ENCODE results near the gene LMO7. TPM values are rescaled to one million over a fixed set of nuclear protein-coding genes. Genes with fewer than 3 reads are reported as not detected.
"Not testable (repeated sequence)": the region's sequence is repeated elsewhere in the genome, so short reads cannot be mapped to it uniquely, and the experiment has no call there.

Gene LMO7
- polyA plus RNA-seq, 1 donor: 149 TPM

- peaks cover 3% of the 10 kb centered on the region for H3K4me1 ChIP-seq (ENCODE audit: control insufficient read depth, insufficient read depth, low read length)
- no peaks in the 10 kb centered on the region for H3K36me3 ChIP-seq (ENCODE audit: control insufficient read depth, insufficient read depth, low read length)
- H3K27me3 ChIP-seq (ENCODE audit: control insufficient read depth, insufficient read depth, low read length): no peaks in the 10 kb centered on the region
- no CpG with 5 or more reads among the region's 1 CpG for WGBS (ENCODE audit: insufficient coverage, low lambda C conversion rate)
- no peak for DNase-seq
- H3K9me3 ChIP-seq (ENCODE audit: control insufficient read depth, low read depth, low read length): no peaks in the 10 kb centered on the region
- H3K4me3 ChIP-seq (ENCODE audit: low read length): no peak overlapping the region
- H3K27ac ChIP-seq (ENCODE audit: low read length): no peak overlapping the region
These were observed 30.7 kb downstream of the LMO7 start for GRCh38 chr13:75666646-75667351.

GRCh38 chr13:75669706-75670105 is 33.6 kb downstream of the LMO7 start:
- Histone ChIP-seq H3K4me3 (ENCODE audit: low read length) (no peak overlapping the region), H3K36me3 (ENCODE audit: control insufficient read depth, insufficient read depth, low read length) (no peaks in the 10 kb centered on the region), H3K4me1 (ENCODE audit: control insufficient read depth, insufficient read depth, low read length) (no peaks in the 10 kb centered on the region), H3K27me3 (ENCODE audit: control insufficient read depth, insufficient read depth, low read length) (no peaks in the 10 kb centered on the region), H3K27ac (ENCODE audit: low read length) (no peak overlapping the region), H3K9me3 (ENCODE audit: control insufficient read depth, low read depth, low read length) (no peaks in the 10 kb centered on the region)
- DNase-seq: no peak

- no CpG with 5 or more reads among the region's 1 CpG for WGBS (ENCODE audit: insufficient coverage, low lambda C conversion rate)
- H3K27me3 ChIP-seq (ENCODE audit: control insufficient read depth, insufficient read depth, low read length): no peaks in the 10 kb centered on the region
These were observed 34.4 kb downstream of the LMO7 start for GRCh38 chr13:75670496-75670895.

GRCh38 chr13:75675421-75675820 is 39.3 kb downstream of the LMO7 start:
- Histone ChIP-seq H3K9me3 (ENCODE audit: control insufficient read depth, low read depth, low read length) (no peaks in the 10 kb centered on the region), H3K4me3 (ENCODE audit: low read length) (no peak overlapping the region)
- DNase-seq: no peak

More at GRCh38 chr13:75670496-75670895, 34.4 kb downstream of the LMO7 start:
- H3K36me3 ChIP-seq (ENCODE audit: control insufficient read depth, insufficient read depth, low read length): no peaks in the 10 kb centered on the region
- no peak for DNase-seq
- no peaks in the 10 kb centered on the region for H3K9me3 ChIP-seq (ENCODE audit: control insufficient read depth, low read depth, low read length)
- H3K4me3 ChIP-seq (ENCODE audit: low read length): no peak overlapping the region
- no peak overlapping the region for H3K27ac ChIP-seq (ENCODE audit: low read length)
- H3K4me1 ChIP-seq (ENCODE audit: control insufficient read depth, insufficient read depth, low read length): no peaks in the 10 kb centered on the region

GRCh38 chr13:75679459-75679858 is 43.3 kb downstream of the LMO7 start:
- Histone ChIP-seq H3K36me3 (ENCODE audit: control insufficient read depth, insufficient read depth, low read length) (no peaks in the 10 kb centered on the region), H3K9me3 (ENCODE audit: control insufficient read depth, low read depth, low read length) (no peaks in the 10 kb centered on the region), H3K27me3 (ENCODE audit: control insufficient read depth, insufficient read depth, low read length) (no peaks in the 10 kb centered on the region), H3K4me3 (ENCODE audit: low read length) (no peak overlapping the region), H3K4me1 (ENCODE audit: control insufficient read depth, insufficient read depth, low read length) (no peaks in the 10 kb centered on the region), H3K27ac (ENCODE audit: low read length) (no peak overlapping the region)
- no peak for DNase-seq
- WGBS (ENCODE audit: insufficient coverage, low lambda C conversion rate): 100% methylated on average over 1 of the region's 1 CpG

More at GRCh38 chr13:75675421-75675820, 39.3 kb downstream of the LMO7 start:
- no peaks in the 10 kb centered on the region for H3K4me1 ChIP-seq (ENCODE audit: control insufficient read depth, insufficient read depth, low read length)
- no peaks in the 10 kb centered on the region for H3K36me3 ChIP-seq (ENCODE audit: control insufficient read depth, insufficient read depth, low read length)
- no peak overlapping the region for H3K27ac ChIP-seq (ENCODE audit: low read length)
- H3K27me3 ChIP-seq (ENCODE audit: control insufficient read depth, insufficient read depth, low read length): no peaks in the 10 kb centered on the region

GRCh38 chr13:75680251-75680650 is 44.1 kb downstream of the LMO7 start:
- not testable (repeated sequence) for H3K4me1 ChIP-seq (ENCODE audit: control insufficient read depth, insufficient read depth, low read length); H3K4me3 ChIP-seq (ENCODE audit: low read length); H3K9me3 ChIP-seq (ENCODE audit: control insufficient read depth, low read depth, low read length); H3K27me3 ChIP-seq (ENCODE audit: control insufficient read depth, insufficient read depth, low read length); DNase-seq; H3K27ac ChIP-seq (ENCODE audit: low read length); H3K36me3 ChIP-seq (ENCODE audit: control insufficient read depth, insufficient read depth, low read length)
- WGBS (ENCODE audit: insufficient coverage, low lambda C conversion rate): no CpG with 5 or more reads among the region's 2 CpGs

GRCh38 chr13:75682326-75682725 is 46.2 kb downstream of the LMO7 start:
- Histone ChIP-seq H3K27ac (ENCODE audit: low read length) (no peak overlapping the region), H3K27me3 (ENCODE audit: control insufficient read depth, insufficient read depth, low read length) (no peaks in the 10 kb centered on the region), H3K9me3 (ENCODE audit: control insufficient read depth, low read depth, low read length) (no peaks in the 10 kb centered on the region), H3K4me1 (ENCODE audit: control insufficient read depth, insufficient read depth, low read length) (no peaks in the 10 kb centered on the region), H3K36me3 (ENCODE audit: control insufficient read depth, insufficient read depth, low read length) (no peaks in the 10 kb centered on the region), H3K4me3 (ENCODE audit: low read length) (no peak overlapping the region)
- DNase-seq: no peak
- WGBS (ENCODE audit: insufficient coverage, low lambda C conversion rate): 88% methylated on average over 1 of the region's 1 CpG

- Histone ChIP-seq H3K36me3 (ENCODE audit: control insufficient read depth, insufficient read depth, low read length) (no peaks in the 10 kb centered on the region), H3K27me3 (ENCODE audit: control insufficient read depth, insufficient read depth, low read length) (no peaks in the 10 kb centered on the region), H3K27ac (ENCODE audit: low read length) (no peak overlapping the region), H3K9me3 (ENCODE audit: control insufficient read depth, low read depth, low read length) (no peaks in the 10 kb centered on the region), H3K4me1 (ENCODE audit: control insufficient read depth, insufficient read depth, low read length) (no peaks in the 10 kb centered on the region), H3K4me3 (ENCODE audit: low read length) (no peak overlapping the region)
- no peak for DNase-seq
- 47% methylated on average over 2 of the region's 2 CpGs for WGBS (ENCODE audit: insufficient coverage, low lambda C conversion rate)
These were observed 49.1 kb downstream of the LMO7 start for GRCh38 chr13:75685239-75685697.

- DNase-seq: peak; percentile 7 to 18
- Histone ChIP-seq H3K27ac (ENCODE audit: low read length) (no peak overlapping the region), H3K27me3 (ENCODE audit: control insufficient read depth, insufficient read depth, low read length) (no peaks in the 10 kb centered on the region), H3K36me3 (ENCODE audit: control insufficient read depth, insufficient read depth, low read length) (no peaks in the 10 kb centered on the region), H3K4me3 (ENCODE audit: low read length) (no peak overlapping the region), H3K9me3 (ENCODE audit: control insufficient read depth, low read depth, low read length) (no peaks in the 10 kb centered on the region), H3K4me1 (ENCODE audit: control insufficient read depth, insufficient read depth, low read length) (no peaks in the 10 kb centered on the region)
These were observed 51.1 kb downstream of the LMO7 start for GRCh38 chr13:75687150-75687763.

GRCh38 chr13:75689686-75690085 is 53.6 kb downstream of the LMO7 start:
- 100% methylated on average over 2 of the region's 5 CpGs for WGBS (ENCODE audit: insufficient coverage, low lambda C conversion rate)
- no peaks in the 10 kb centered on the region for H3K36me3 ChIP-seq (ENCODE audit: control insufficient read depth, insufficient read depth, low read length)
- no peaks in the 10 kb centered on the region for H3K9me3 ChIP-seq (ENCODE audit: control insufficient read depth, low read depth, low read length)
- no peak overlapping the region for H3K27ac ChIP-seq (ENCODE audit: low read length)
- no peaks in the 10 kb centered on the region for H3K27me3 ChIP-seq (ENCODE audit: control insufficient read depth, insufficient read depth, low read length)
- H3K4me3 ChIP-seq (ENCODE audit: low read length): no peak overlapping the region
- no peak for DNase-seq
- no peaks in the 10 kb centered on the region for H3K4me1 ChIP-seq (ENCODE audit: control insufficient read depth, insufficient read depth, low read length)

- Histone ChIP-seq H3K27ac (ENCODE audit: low read length) (no peak overlapping the region), H3K36me3 (ENCODE audit: control insufficient read depth, insufficient read depth, low read length) (no peaks in the 10 kb centered on the region), H3K27me3 (ENCODE audit: control insufficient read depth, insufficient read depth, low read length) (no peaks in the 10 kb centered on the region), H3K9me3 (ENCODE audit: control insufficient read depth, low read depth, low read length) (no peaks in the 10 kb centered on the region), H3K4me1 (ENCODE audit: control insufficient read depth, insufficient read depth, low read length) (peaks cover 6% of the 10 kb centered on the region), H3K4me3 (ENCODE audit: low read length) (no peak overlapping the region)
- no CpG with 5 or more reads among the region's 1 CpG for WGBS (ENCODE audit: insufficient coverage, low lambda C conversion rate)
- DNase-seq: no peak
These were observed 54.5 kb downstream of the LMO7 start for GRCh38 chr13:75690607-75691006.
